Amygdala (tissue), 56 donors: ENCODE data around the gene PDE7B.

ENCODE experiments used
- DNase-seq, 56 donors: peaks; one replicate each; lab custom pipeline; 2025; lab: John Stamatoyannopoulos, UW

The PDE7B gene

DNA sequence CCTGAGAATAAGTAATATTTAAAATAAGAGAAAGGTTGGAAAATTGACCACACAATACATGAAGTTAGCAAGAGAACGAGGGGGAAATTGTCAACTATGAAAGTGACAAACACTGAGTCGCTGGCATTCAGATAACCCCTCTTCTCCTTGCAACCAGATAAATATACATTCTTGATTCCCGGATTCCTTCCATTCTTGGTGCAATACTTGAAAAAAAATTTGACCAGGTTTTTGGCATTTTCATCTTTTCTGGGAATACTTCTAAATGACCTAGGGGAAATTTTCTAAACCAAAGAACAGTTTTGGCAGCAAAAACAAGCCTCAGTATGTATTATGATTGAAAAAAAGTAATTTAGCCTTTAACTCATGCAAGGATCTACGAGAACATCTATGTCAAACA, 164.0 kb downstream of the PDE7B start:
- DNase-seq, result no peak

DNA sequence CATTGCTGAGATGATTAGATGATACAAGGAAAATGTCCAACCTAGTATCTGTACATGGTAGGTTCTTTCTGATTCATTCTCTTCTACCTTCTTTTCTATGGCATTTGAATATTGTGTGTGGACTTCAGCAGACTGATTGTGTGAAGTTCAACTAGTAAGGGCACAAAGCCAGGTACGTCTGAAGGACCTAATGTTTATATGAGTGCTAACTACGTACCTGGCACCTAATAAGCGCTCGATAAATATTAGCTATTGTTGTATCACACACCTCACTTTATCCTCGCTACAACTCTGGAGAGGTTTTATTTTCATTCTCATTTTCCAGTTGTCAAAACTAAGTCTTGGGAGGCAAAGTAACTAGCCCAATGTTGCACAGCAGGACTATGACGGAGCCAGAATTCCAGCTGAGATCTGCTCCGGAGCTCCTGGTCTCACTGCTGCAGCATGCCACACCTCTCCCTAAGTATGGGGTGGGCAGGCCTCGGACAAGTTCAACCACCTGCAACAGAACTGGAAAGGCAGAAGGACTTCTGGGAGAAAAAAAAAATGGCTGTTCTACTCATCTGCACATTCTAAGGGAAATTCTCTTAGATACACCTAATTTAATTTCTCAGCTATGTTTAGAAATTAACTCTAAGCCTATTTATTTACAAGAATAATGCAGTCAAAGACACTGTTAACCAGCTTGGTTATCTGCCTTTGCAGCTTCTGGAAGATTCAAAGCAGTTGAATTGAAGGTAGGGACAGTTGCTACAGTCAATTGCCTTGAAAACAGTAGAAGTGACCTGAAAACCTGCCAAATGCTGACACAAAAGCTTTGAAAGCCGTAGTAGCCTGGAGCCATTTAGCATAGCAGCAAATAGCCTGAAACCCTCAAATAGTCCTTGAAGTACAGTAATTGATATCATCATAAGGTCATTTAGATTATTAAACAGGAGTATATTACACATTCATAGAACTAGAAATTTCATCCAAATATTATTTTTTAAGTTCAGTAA, 165.0 kb downstream of the PDE7B start:
- DNase-seq, result no peak

DNA sequence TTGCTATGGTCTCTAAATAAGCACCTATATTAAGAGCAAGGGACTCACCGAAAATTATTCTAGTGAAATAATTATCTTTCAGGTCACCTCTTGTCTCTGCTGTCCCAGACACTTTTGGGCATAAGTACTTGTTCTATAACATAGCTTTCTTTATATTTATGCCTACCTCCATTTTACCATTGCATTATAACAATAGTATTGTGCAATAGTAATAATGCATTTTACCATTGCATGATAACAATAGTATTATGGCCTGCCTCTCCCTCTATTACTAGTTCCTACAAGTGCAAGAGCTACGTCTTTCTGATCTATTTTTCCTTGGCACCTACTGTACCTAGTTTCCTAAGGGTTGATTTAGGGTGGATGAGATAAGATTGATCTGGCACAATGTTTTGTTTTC, 169.2 kb downstream of the PDE7B start:
- no peak for DNase-seq

DNA sequence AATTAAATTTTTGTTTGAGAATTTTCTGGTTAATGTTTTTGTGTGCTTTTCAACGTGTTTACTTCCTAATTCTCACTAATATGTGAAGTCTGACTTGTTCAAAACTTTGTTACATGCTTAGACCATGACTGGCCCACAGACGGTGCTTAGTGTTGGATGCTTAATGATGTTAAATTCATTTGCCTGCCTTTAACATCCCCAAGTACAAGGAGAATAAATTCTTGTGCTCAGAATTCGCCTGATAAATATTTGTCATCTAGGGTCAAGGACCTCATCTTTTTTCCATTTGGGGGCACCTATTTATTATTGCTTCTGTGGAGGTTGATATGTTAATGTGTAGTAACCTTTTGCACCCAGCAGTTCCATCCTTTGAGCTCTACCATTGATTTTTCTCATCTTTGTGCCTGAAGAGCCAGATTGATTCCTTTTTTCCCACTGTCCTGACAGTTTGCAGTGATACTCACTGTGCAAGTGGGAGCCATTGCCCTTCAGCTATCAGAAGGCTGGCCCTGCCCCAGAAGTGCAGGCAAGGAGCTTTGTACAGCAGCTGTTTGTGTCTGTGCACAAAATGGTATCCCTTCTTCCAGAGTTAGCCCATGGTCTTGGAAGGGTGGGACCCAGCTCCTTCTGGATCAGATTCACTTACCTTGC, 170.8 kb downstream of the PDE7B start:
- no peak for DNase-seq

DNA sequence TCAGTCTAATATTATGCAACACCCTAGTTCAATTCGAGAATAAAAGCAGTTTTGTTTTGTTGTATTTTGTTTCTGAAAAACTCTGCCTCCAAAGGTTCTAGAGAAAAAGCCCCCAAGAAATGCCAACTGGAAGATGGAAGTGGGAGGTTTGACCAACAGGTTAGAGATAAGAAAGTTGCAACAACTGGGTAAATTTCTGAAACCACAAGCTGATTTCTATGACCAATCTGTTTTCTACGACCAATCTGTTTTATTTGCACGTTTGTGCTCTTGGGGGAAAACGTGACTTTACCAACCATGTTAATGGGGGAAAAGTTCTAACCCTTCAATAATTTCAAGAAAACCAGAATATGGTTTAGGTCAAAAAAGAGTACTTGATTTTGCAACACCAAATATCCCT, 173.2 kb downstream of the PDE7B start:
- DNase-seq, result no peak

DNA sequence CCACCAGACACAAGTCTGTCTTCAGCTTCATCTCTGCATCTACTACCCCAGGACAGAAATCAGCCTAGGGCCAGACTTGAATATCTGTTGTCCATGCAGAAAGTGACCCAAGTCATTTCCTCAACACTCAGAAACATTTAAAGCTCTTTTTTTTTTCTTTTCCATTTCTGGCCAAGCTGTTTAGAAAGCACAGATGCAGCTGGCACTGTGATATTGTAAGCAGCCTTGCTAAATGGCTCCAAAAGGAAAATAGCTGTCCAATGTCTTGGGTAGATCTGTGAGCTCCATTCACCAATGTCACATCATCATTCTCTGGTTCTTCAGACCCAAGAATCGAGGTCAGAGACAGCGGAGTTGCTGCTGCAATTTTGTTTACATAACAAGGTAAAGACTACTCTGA, 174.2 kb downstream of the PDE7B start:
- no peak for DNase-seq

DNA sequence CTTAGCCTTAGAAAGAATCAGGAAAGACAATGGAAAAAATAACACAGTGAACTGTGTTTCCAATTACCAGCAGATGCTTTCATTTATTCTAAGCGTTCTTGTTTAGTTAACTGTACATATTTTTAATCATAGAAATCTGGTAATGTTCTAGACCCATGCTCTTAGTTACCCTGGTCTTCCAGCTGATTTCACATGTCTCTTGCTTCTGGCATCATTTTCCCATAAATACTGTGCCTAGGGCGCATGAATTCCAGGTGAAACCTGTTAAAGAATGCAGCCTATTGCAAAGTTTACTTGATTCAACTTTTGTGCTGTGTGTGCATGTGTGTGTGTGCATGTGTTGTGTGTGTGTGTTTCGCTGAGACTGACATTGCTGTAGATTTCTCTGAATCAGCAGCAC, 178.6 kb downstream of the PDE7B start:
- DNase-seq, result no peak

DNA sequence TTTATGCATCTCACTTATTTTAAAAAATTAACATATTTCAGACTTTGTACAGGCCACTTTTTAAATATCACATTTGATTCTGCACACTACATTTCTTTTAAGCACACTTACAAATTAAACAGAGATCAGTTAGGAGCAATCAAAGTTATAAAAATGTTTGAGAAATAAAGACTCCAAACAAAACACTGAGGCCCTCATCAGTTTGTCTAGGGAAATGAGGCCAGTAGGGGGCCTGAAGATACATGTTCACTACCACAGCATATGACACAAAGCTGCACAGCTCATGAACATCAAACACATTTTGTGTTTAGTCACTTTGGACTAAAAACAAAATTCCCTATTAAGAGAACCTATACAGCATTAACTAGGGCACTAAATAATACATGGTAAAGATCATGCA, 180.5 kb downstream of the PDE7B start:
- DNase-seq, result no peak

DNA sequence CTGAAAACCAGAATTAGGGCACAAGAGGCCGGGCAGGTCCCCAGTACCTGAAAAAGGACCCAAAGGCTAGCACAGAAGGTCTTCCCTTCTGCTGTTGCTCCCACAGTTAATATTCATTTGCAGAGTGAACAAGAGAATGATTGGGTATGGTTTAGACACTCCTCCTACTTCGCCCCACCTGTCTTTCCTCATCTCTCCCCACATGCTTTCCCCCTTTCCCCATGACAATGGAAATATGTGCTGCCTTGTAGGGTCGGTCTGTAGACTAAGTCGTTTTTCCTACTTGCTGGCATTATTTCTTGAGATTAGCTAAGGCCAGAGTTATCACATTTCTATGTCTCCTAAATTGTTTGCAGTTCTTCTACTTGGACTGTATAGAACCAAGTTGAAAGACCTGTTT, 181.9 kb downstream of the PDE7B start:
- DNase-seq, result no peak

DNA sequence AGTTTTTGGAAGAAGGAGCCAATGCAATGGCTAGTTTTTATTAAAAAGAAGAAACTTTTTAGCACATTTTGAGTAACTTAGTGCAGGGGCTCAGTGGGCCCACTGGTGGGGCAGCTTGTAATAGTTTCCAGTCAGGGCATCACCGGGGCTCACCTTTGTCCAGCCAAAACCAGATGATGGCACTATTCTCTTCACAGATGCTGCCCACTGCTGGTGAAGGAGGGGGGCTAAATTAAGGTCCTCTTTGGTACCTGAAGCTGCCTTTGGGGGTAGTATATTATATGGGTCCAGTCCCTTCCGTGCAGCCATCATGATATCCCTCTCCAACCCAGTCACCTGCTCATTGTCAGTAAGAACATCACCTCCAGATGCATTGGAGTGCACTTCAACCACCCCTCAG, 182.9 kb downstream of the PDE7B start:
- no peak for DNase-seq

DNA sequence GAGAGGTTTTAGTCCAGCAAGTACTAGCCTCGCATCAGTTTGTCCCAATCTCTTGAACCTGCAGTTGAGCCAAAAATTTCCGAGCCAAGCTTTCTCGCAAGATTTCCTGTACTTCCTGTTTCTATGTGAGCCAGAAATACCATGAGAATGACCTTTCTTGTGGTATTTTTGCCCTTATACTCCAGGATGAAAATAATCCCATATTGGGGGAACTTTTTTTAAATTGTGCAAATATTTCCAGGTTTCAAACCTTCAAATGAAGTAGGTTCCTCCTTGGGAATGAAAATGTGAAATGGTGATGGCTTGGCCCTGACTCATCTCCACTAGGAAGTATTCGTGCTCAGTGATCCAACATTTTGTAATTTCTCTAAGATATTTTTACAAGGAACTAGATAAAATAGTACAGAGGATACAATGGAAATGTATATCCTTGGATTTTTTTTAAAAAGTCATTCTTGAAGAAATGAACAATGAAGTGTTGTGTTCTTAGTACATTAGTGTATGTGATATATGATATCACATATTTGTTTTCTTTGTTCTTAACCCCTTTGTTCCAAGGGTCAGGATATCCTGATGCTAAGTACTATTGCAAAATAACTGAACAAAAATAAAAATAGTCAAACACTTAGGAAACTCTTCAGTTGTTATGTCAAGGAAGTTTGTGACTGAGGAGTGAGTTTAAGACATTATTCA, 184.0 kb downstream of the PDE7B start:
- no peak for DNase-seq

DNA sequence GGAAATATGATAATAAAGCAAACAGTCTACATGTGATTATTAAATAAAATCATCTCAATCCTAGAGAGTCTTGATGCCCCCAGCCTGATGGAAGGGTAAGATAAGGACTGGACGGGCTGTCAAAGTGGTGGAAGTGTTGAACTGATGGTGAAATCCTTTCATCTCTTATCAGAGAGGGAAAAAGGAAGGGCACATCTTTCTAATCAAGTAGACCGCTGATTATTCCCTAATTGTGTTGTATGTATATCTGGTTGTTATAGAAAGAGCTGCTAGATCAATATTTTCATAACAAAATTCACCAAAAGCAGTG, 184.5 kb downstream of the PDE7B start:
- DNase-seq, result no peak

DNA sequence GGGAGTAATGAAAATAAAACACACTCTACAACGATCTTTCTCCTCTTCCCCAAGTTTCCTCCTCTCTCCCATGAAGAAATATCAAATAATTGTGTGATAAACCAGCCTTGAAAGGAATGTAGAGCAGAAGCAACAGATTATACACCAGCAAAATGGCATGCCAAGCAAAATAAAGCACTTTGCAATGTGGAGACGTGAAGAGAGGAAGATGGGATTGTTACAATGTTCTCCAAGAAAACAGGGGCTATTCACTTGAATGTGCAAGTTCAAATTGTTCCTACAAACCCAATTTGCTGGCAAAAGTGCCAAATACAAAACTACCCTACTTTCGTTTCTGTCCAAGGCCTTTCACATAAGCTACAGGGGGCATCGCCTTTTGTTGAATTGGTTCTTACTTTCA, 185.1 kb downstream of the PDE7B start:
- DNase-seq, result no peak

DNA sequence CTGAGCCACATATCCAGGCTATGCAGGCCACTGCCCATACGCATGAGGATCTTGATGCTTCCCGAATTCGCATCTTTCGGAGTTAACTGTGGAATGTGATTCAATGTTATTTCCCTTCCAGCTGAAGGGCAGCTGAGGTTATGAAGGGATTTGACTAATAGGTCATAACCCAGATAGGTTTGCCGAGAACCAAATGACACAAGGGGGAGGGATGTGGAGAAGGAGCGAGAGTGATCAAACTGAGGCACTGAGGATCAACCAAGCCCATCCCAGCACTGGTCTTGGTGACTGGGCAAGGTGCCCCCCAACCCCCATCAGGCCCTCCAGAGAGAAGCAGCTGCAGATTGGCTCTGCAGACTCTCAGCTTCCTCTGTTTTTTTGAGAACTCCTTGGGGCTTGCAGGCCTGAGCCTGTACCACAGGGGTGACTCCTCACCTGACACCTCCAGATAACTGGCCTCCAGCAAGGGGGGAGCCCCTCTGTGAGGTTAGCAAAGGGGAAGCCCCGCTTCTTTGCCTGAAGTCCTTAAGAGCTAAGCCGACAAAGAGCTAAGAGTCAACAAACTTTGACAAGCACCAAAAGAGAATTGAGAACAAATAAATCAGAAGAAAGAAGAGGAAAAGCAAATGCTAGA, 185.9 kb downstream of the PDE7B start:
- no peak for DNase-seq

DNA sequence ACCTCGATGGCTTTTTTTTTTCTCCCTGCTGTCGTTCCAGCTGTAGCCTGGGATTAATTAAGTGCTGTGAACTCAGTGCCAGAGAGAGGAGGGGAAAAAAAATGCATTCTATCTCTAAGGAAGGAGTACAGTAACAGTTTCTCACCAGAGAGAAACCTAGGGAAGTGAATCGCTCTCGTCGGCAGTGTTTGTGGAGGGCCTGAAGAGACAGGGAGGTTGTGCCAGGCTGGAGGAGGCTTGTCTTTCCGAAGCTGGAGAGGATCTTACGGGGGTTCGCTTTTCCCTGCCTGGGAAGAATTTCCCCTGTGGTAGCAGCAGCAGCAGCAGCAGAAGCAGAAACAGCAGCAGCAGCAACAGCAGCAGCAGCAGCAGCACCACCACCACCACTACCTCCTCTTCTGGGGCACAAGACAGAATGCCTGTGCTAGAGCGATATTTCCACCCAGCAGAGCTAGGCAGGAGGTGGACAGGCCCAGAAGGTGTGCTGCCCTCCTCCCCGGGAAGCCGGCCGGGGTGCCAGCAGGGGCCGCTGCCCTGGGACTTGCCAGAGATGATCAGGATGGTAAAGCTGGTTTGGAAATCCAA, 186.5 kb downstream of the PDE7B start:
- no peak for DNase-seq

DNA sequence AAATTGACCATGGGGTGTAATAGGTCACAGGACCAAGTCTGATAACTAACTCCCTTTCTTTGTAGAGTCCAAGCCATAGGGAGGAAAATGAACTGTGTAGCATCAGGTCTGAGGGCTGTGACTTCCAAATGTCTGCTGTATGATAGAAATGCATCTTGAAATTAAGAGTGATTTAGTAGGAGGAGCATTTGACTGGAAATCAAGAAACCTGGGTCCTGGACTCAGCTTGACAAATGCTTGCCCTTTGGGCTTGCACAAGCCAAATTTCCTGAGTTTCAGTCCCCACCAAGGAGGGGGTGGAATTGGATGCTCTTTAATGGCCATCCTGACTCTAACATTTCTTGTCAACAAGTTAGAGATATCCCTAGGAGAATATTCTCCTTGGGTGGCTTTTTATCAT, 187.0 kb downstream of the PDE7B start:
- no peak for DNase-seq

DNA sequence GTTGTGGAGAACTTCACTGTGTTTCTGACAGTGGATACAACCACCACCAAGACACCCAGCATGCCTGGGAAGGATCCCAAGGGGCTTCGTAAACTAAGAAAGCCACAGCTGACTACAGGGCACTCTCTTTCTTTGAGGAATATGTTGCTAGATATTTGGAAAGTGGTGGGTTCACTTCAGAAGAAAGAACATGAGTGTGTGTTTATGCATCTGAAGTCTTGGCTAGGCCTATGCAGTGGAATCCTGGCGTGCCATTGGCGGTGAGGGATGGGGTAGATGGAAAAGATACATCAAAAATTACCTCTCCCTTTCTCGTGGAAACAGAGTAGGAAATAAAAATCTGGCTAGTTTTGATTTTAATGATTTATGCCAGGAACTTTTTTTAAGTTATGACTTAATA, 187.7 kb downstream of the PDE7B start:
- no peak for DNase-seq

DNA sequence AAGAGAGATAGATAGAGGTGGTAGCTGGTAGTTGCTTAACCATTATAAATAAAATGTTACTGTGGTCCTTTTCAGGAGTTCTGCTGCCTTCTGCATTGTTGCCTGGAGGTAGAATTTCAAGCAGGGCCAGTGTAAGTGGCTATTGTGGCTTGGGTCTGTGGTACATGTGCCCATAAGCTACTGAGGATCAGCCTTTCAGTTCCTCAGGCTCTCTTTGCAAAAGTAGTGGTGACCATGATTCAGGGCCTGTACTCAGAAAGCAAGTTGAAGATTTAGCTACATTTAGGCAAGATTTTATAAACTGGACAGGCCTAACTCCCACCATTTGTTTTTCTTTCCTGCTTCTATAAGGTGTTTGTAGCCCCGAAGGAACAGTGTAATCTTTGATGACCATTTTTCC, 199.0 kb downstream of the PDE7B start:
- no peak for DNase-seq

DNA sequence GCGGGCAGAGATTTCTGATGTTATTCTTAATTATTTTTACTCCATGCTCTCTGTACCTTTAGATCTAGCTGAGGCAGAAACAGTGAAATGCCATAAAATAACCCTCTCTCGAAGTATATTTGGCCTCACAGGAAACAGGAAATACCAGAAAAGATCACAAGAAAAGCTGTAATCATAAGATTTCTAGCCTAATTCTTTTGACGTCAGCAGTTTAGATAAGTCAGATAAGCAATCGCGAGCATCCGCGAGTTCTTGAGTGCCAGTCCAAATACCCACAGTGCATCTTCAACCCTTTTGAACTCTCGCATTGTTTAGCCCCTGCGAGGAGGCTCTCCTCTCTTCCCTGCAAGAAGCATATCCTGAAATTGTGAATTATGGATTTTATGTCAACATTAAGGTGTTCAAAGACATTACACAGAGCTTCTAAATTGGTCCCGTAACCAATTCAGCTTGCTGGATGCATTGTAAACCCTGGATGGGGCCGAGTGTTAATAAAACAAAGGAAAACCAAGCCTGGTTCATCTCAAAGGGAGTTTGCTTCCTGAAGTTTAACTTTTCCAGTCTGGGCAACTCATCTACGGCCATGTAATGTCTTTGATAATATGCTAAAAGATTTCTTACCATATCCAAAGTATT, 199.8 kb downstream of the PDE7B start:
- no peak for DNase-seq

DNA sequence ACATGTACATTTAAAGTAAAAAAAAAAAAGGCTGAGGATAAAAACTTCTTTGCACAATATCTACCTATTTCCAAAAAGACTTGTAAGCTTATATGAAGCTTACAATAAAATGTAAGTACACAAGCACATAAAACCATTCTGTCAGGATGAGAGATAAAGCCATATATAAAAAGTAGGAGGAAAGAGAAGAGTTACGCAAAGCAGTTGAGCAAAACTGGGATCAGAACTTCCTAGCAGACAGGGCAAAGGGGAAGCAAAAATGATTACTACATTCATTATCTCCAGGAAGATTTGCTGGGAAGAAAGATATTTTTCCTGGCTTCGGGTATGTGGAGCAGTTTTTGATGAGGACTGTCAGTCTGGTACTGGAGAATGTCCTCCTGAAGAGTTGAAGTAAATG, 200.5 kb downstream of the PDE7B start:
- no peak for DNase-seq
